H1 (cell line): ENCODE results near the gene FOXL1. TPM values are rescaled to one million over a fixed set of nuclear protein-coding genes. Genes with fewer than 3 reads are reported as not detected.

Experiments
- CTCF ChIA-PET: fragments of 300-600 bp; sonication (Branson Sonifier 250); formaldehyde crosslinking; loops from one replicate; lab custom pipeline; 2021; ENCODE audit not compliant: partially characterized antibody; lab: Charles Lee
- POLR2A ChIA-PET: fragments of 300-600 bp; sonication (Branson Sonifier 250); formaldehyde crosslinking; loops from one replicate; lab custom pipeline; 2021; ENCODE audit warnings: inconsistent platforms; ENCODE audit not compliant: partially characterized antibody; lab: Charles Lee
- DNase-seq, 2 experiments: peaks; one replicate each; pipeline versions ENCODE4 v3.0.0 to v3.0.0-alpha.2; 2010 to 2022; ENCODE audit warnings: low spot score in 2 of 2, low read depth in 1 of 2, mixed read lengths in 1 of 2
- FAIRE-seq: peaks from 2 replicates; lab custom pipeline; 2011; peaks lifted over from hg19 to GRCh38; lab: Jason Lieb, UNC
- H2AFZ ChIP-seq: 2 replicates; pipeline ENCODE4 v1.8.1; 2012; ENCODE audit warnings: low read length, inconsistent platforms
- H2AK5ac ChIP-seq: 2 replicates; pipeline ENCODE4 v1.6.1; 2013; ENCODE audit warnings: low read depth, low read length
- H2BK120ac ChIP-seq: replicated peaks from 2 replicates; pipeline ENCODE3; 2013; ENCODE audit warnings: low read depth, low read length, inconsistent platforms
- H2BK12ac ChIP-seq: 2 replicates; pipeline ENCODE4 v1.6.1; 2013; ENCODE audit warnings: low read depth, low read length
- H2BK15ac ChIP-seq: 2 replicates; pipeline ENCODE4 v1.6.1; 2013; ENCODE audit warnings: low read length
- H2BK20ac ChIP-seq: 2 replicates; pipeline ENCODE4 v1.6.1; 2013; ENCODE audit warnings: low read length
- H2BK5ac ChIP-seq: 2 replicates; pipeline ENCODE4 v1.6.1; 2013; ENCODE audit warnings: low read depth, low read length
- H3K14ac ChIP-seq: 2 replicates; pipeline ENCODE4 v1.6.1; 2013; ENCODE audit warnings: inconsistent platforms; ENCODE audit not compliant: insufficient read length
- H3K18ac ChIP-seq: 2 replicates; pipeline ENCODE4 v1.6.1; 2013; ENCODE audit warnings: low read length; ENCODE audit errors: extremely low read depth
- H3K23ac ChIP-seq: 2 replicates; pipeline ENCODE4 v1.6.1; 2013; ENCODE audit warnings: inconsistent platforms; ENCODE audit not compliant: insufficient read length
- H3K23me2 ChIP-seq: 2 replicates; pipeline ENCODE4 v1.6.1; 2013; ENCODE audit warnings: low read depth, low read length
- H3K27ac ChIP-seq: 2 replicates; pipeline ENCODE4 v1.6.1; 2011; ENCODE audit warnings: low read depth, low read length, inconsistent platforms
- H3K27me3 ChIP-seq, 4 experiments: replicated peaks in 1 of 4; 1 replicate in 1 of 4; 2 replicates in 3 of 4; pipeline versions ENCODE4 v1.6.1 to v1.8.1; 2011 to 2013; ENCODE audit warnings: low read length in 3 of 4, mild to moderate bottlenecking in 3 of 4, inconsistent platforms in 2 of 4, mixed read lengths in 2 of 4, moderate library complexity in 1 of 4; ENCODE audit not compliant: control insufficient read depth in 3 of 4, insufficient read depth in 3 of 4; ENCODE audit errors: extremely low read depth in 1 of 4
- H3K36me3 ChIP-seq, 4 experiments: 2 replicates each; pipeline versions ENCODE4 v1.6.1 to v1.8.1; 2011 to 2013; ENCODE audit warnings: mild to moderate bottlenecking in 4 of 4, low read length in 3 of 4, moderate library complexity in 2 of 4, control low read depth in 1 of 4, inconsistent platforms in 1 of 4; ENCODE audit not compliant: insufficient read depth in 4 of 4, control insufficient read depth in 2 of 4
- H3K4ac ChIP-seq: replicated peaks from 2 replicates; pipeline ENCODE3; 2013; ENCODE audit warnings: low read length, low read depth, mixed read lengths, inconsistent platforms; ENCODE audit not compliant: insufficient read length
- H3K4me1 ChIP-seq, 4 experiments: replicated peaks in 1 of 4; 1 replicate in 1 of 4; 2 replicates in 3 of 4; pipeline versions ENCODE4 v1.6.1 to v1.8.1; 2011 to 2013; ENCODE audit warnings: low read length in 3 of 4, inconsistent platforms in 2 of 4, mixed read lengths in 1 of 4; ENCODE audit not compliant: insufficient read depth in 4 of 4, control insufficient read depth in 3 of 4
- H3K4me2 ChIP-seq, 2 experiments: 2 replicates each; pipeline versions ENCODE4 v1.6.1 to v1.8.1; 2011 to 2013; ENCODE audit warnings: low read depth in 2 of 2, low read length in 2 of 2, control low read depth in 1 of 2, inconsistent platforms in 1 of 2, mild to moderate bottlenecking in 1 of 2; ENCODE audit not compliant: insufficient read depth in 1 of 2
- H3K4me3 ChIP-seq, 4 experiments: fragments of 200-600, 300-600 bp in 1 of 4; sonication (generic), shearing (Covaris generic), sonication (Bioruptor Twin) in 1 of 4; 2 replicates each; pipeline versions ENCODE4 v1.5.1 to v1.8.1; 2011 to 2016; ENCODE audit warnings: low read length in 4 of 4, low read depth in 3 of 4, control low read depth in 2 of 4, inconsistent platforms in 2 of 4, mild to moderate bottlenecking in 2 of 4, mixed read lengths in 1 of 4, moderate library complexity in 1 of 4; ENCODE audit not compliant: insufficient read depth in 2 of 4; ENCODE audit errors: extremely low read depth in 1 of 4
- H3K56ac ChIP-seq: replicated peaks from 2 replicates; pipeline ENCODE3; 2013; ENCODE audit warnings: low read depth, mild to moderate bottlenecking, mixed read lengths, low read length, inconsistent platforms; ENCODE audit not compliant: insufficient read length
- H3K79me1 ChIP-seq: 2 replicates; pipeline ENCODE4 v1.6.1; 2013; ENCODE audit warnings: low read depth, low read length, control low read depth
- H3K79me2 ChIP-seq, 2 experiments: 2 replicates each; pipeline versions ENCODE4 v1.6.1 to v1.8.1; 2012 to 2013; ENCODE audit warnings: low read length in 2 of 2, mild to moderate bottlenecking in 2 of 2, inconsistent platforms in 1 of 2; ENCODE audit not compliant: insufficient read depth in 2 of 2, control insufficient read depth in 1 of 2
- H3K9ac ChIP-seq, 4 experiments: replicated peaks in 1 of 4; 1 replicate in 1 of 4; 2 replicates in 3 of 4; pipeline versions ENCODE4 v1.6.1 to v1.8.1; 2011 to 2013; ENCODE audit warnings: low read depth in 3 of 4, low read length in 3 of 4, control low read depth in 2 of 4, mild to moderate bottlenecking in 2 of 4, moderate library complexity in 2 of 4, inconsistent platforms in 1 of 4; ENCODE audit errors: extremely low read depth in 1 of 4
- H3K9me3 ChIP-seq, 2 experiments: 2 replicates each; pipeline versions ENCODE4 v1.6.1 to v1.8.1; 2012 to 2013; ENCODE audit warnings: mild to moderate bottlenecking in 2 of 2, moderate library complexity in 2 of 2, control low read depth in 1 of 2, inconsistent platforms in 1 of 2, low read depth in 1 of 2, low read length in 1 of 2, mixed read lengths in 1 of 2; ENCODE audit not compliant: insufficient read depth in 2 of 2
- H4K20me1 ChIP-seq, 2 experiments: replicated peaks in 1 of 2; 2 replicates each; pipeline versions ENCODE3 to v1.8.1; 2011 to 2013; ENCODE audit warnings: inconsistent platforms in 2 of 2, low read length in 2 of 2, mild to moderate bottlenecking in 1 of 2; ENCODE audit not compliant: insufficient read depth in 2 of 2, control insufficient read depth in 1 of 2
- H4K5ac ChIP-seq: 2 replicates; pipeline ENCODE4 v1.6.1; 2013; ENCODE audit warnings: low read length, low read depth, mixed read lengths, inconsistent platforms; ENCODE audit not compliant: insufficient read length
- H4K8ac ChIP-seq: 2 replicates; pipeline ENCODE4 v1.8.0; 2013; ENCODE audit warnings: mild to moderate bottlenecking, moderate library complexity, low read length, inconsistent platforms; ENCODE audit not compliant: insufficient read depth; ENCODE audit errors: extremely low read depth
- H4K91ac ChIP-seq: replicated peaks from 2 replicates; pipeline ENCODE3; 2013; ENCODE audit warnings: low read length, mixed read lengths, inconsistent platforms; ENCODE audit not compliant: insufficient read length
- BACH1 ChIP-seq: IDR thresholded peaks from 2 replicates; pipeline ENCODE4 v1.6.1; 2012; ENCODE audit warnings: low read length, improper control_type of control experiment
- CBX8 ChIP-seq: fragments of 300-800, 300-1000 bp; sonication (generic); IDR thresholded peaks from 2 replicates; pipeline ENCODE4 v1.7.1; 2016; ENCODE audit warnings: low read depth, low read length, borderline replicate concordance
- CTBP2 ChIP-seq: IDR thresholded peaks from 2 replicates; pipeline ENCODE4 v1.7.0; 2011; ENCODE audit warnings: borderline replicate concordance, mild to moderate bottlenecking, moderate library complexity, mixed read lengths, low read length; ENCODE audit not compliant: insufficient read depth, insufficient read length
- EGR1 ChIP-seq: IDR thresholded peaks from 2 replicates; pipeline ENCODE4 v1.6.1; 2011; ENCODE audit warnings: low read depth, low read length, borderline replicate concordance
- EZH2 ChIP-seq: fragments of 200-600 bp; sonication (generic); IDR thresholded peaks from 2 replicates; pipeline ENCODE4 v1.7.1; 2012; ENCODE audit warnings: low read depth, mild to moderate bottlenecking, moderate library complexity, low read length, inconsistent platforms; ENCODE audit not compliant: severe bottlenecking
- HDAC6 ChIP-seq: IDR thresholded peaks from one replicate; pipeline ENCODE4 v1.7.1; 2012; ENCODE audit warnings: low read depth, mild to moderate bottlenecking, inconsistent platforms, low read length, moderate library complexity
- KDM5A ChIP-seq: fragments of 200-600 bp; IDR thresholded peaks from 2 replicates; pipeline ENCODE4 v1.7.1; 2012; ENCODE audit warnings: mild to moderate bottlenecking, low read length, inconsistent platforms, mixed read lengths
- PHF8 ChIP-seq: fragments of 200-600 bp; sonication (generic); conservative IDR thresholded peaks from 2 replicates; pipeline ENCODE4 v1.7.1; 2012; ENCODE audit warnings: low read depth, mild to moderate bottlenecking, inconsistent platforms, low read length, moderate library complexity
- SUZ12 ChIP-seq: fragments of 200-600 bp; sonication (generic); IDR thresholded peaks from 2 replicates; pipeline ENCODE4 v1.6.1; 2012; ENCODE audit warnings: mild to moderate bottlenecking, inconsistent platforms, low read length, moderate library complexity, mixed read lengths
- ZNF274 ChIP-seq: IDR thresholded peaks from 2 replicates; pipeline ENCODE4 v1.7.0; 2012; ENCODE audit warnings: low read length, borderline replicate concordance; ENCODE audit errors: extremely low read depth
- WGBS, 2 experiments: shearing (Covaris generic) in 1 of 2; methylation state at CpG; one replicate each; pipeline versions ENCODE4 v1.1.6 to v1.1.7; 2013 to 2015; ENCODE audit warnings: low lambda C conversion rate in 2 of 2, mixed read lengths in 2 of 2, inconsistent platforms in 1 of 2, low coverage in 1 of 2, missing lambda C conversion rate in 1 of 2; ENCODE audit not compliant: insufficient replicate concordance in 2 of 2, insufficient coverage in 1 of 2, insufficient read length in 1 of 2; ENCODE audit errors: extremely low coverage in 1 of 2, missing lambda C conversion rate in 1 of 2; 5-methylcytosine and 5-hydroxymethylcytosine counted together
- polyA plus RNA-seq, 7 experiments: library from polyadenylated mRNA; depleted of rRNA in 3 of 7; stranded (reverse) in 5 of 7; unstranded in 2 of 7; fragments of >200 nt in 5 of 7; fragments of 200-250 nt in 2 of 7; gene quantifications; 1 replicate in 5 of 7; 2 replicates in 1 of 7; 4 replicates in 1 of 7; pipeline versions ENCODE4 v1.2.1 to v1.2.3, GENCODE V29; 2011 to 2013; ENCODE audit warnings: missing spikeins in 2 of 7, mixed read lengths in 2 of 7
- total RNA-seq: library from RNA; stranded (reverse); fragmentation: NEBNext Ultra II Directional; extraction: Animal tissue kit (Norgen Biotek cat#: 25700); gene quantifications from 2 replicates; pipeline ENCODE4 v1.2.1, GENCODE V29; 2021

FOXL1 gene
- total and polyA plus RNA-seq, 2 of the 8 experiments (the other 6 are each of a cell fraction or from before 2014, with no cell fraction given), result 0.03 TPM; not detected in 1

GRCh38 chr16:86568677-86569623, 9.4 kb upstream of the FOXL1 start:
- Histone ChIP-seq H3K18ac (peak overlapping the region; percentile 48; the same call in 1 of the 2 replicates), H3K4me3 (peak overlapping the region in 1 of 4 experiments; percentile 26; a peak in 1 of 8 replicates), H3K23ac (no peak overlapping the region), H3K56ac (no peak overlapping the region), H2BK5ac (no peak overlapping the region), H2BK120ac (no peak overlapping the region), H3K27ac (no peak overlapping the region), H3K4ac (no peak overlapping the region), H3K9me3 (no peaks in the 10 kb centered on the region; a peak in 1 of 4 replicates), H4K20me1 (peaks cover 14 to 21% of the 10 kb centered on the region in 2 experiments), H3K79me2 (no peaks in the 10 kb centered on the region), H3K79me1 (no peaks in the 10 kb centered on the region), H2AK5ac (no peak overlapping the region), H3K4me1 (peaks cover 9 to 42% (median 23%) of the 10 kb centered on the region in 4 experiments), H4K5ac (no peak overlapping the region), H3K36me3 (peaks cover 0 to 10% (median 0%) of the 10 kb centered on the region in 4 experiments; a peak in 1 of 8 replicates), H2BK12ac (no peak overlapping the region; the same call in 1 of the 2 replicates), H2BK20ac (no peak overlapping the region), H4K8ac (no peak overlapping the region), H2AFZ (no peak overlapping the region), H3K27me3 (peaks cover 89 to 99% (median 93%) of the 10 kb centered on the region in 4 experiments), H4K91ac (no peak overlapping the region), H3K9ac (no peak overlapping the region), H3K23me2 (peaks cover 2% of the 10 kb centered on the region; the same call in 1 of the 2 replicates), H3K4me2 (peak overlapping the region; percentile 33 to 45; a peak in 3 of 4 replicates), H2BK15ac (no peak overlapping the region), H3K14ac (no peak overlapping the region)
- DNase-seq (no peak), FAIRE-seq (no peak)
- WGBS, 2 experiments, result 7% methylated on average over 33 of the region's 33 CpGs; no CpG with 5 or more reads in 1 of the 2 experiments
- CTCF ChIA-PET, result interaction anchor here (0.6 to 1.0 kb wide), 2 partner anchors 494 to 510 kb away, joined by 3 read pairs; no protein-coding TSS in a partner anchor
- POLR2A ChIA-PET, result interaction anchor here (0.6 kb wide), 1 partner anchor 162 kb away, joined by 4 read pairs; no protein-coding TSS in a partner anchor
- TF ChIP-seq ZNF274, result no peak
- no peak for TF ChIP-seq PHF8
- TF ChIP-seq SUZ12, result peak; percentile 89
- TF ChIP-seq KDM5A, result no peak
- TF ChIP-seq EGR1, result no peak
- no peak for TF ChIP-seq CTBP2
- peak; percentile 96 for TF ChIP-seq EZH2
- TF ChIP-seq CBX8, result 0 out of 2 replicates have a peak, but pooled peaks have one; percentile 90
- no peak for TF ChIP-seq BACH1
- no peak for TF ChIP-seq HDAC6
